ENCODE measurements around the gene CCDC188.

CCDC188 gene

GRCh38 chr22:20182365-20182764 lies 31.5 kb upstream of the CCDC188 start (continued):
- no peak for TF ChIP-seq ZNF280C (tag by site-specific recombination; IDR thresholded peaks at IDR 0.05)
- no peak for TF ChIP-seq ZNF580 (tag by site-specific recombination; IDR thresholded peaks at IDR 0.05)
- no peak for TF ChIP-seq ZNF610 (tag by site-specific recombination; IDR thresholded peaks at IDR 0.05; ENCODE audit: borderline replicate concordance)
- no peak for TF ChIP-seq ZNF37A (tag by site-specific recombination; IDR thresholded peaks at IDR 0.05)
- no peak for TF ChIP-seq ZNF624 (tag by site-specific recombination; IDR thresholded peaks at IDR 0.05)
- no peak for TF ChIP-seq ZBTB26 (tag by site-specific recombination; optimal IDR thresholded peaks at IDR 0.05)
- no peak for TF ChIP-seq ZNF174 (tag by site-specific recombination; IDR thresholded peaks at IDR 0.05)
- TF ChIP-seq ZNF792 (tag by site-specific recombination; IDR thresholded peaks at IDR 0.05) = no peak
- TF ChIP-seq ZNF138 (tag by site-specific recombination; IDR thresholded peaks at IDR 0.05; ENCODE audit: borderline replicate concordance) = no peak
- no peak for TF ChIP-seq MYNN (tag by site-specific recombination; IDR thresholded peaks at IDR 0.05; ENCODE audit: borderline replicate concordance)
- TF ChIP-seq ZNF394 (tag by site-specific recombination; IDR thresholded peaks at IDR 0.05; ENCODE audit: borderline replicate concordance) = peak; percentile 53; the same call in 1 of the 2 replicates
- no peak for TF ChIP-seq EGR2 (tag by site-specific recombination; IDR thresholded peaks at IDR 0.05; ENCODE audit: low read depth)
- no peak for TF ChIP-seq ZSCAN23 (tag by site-specific recombination; IDR thresholded peaks at IDR 0.05)
- no peak for TF ChIP-seq OSR2 (tag by site-specific recombination; IDR thresholded peaks at IDR 0.05)
- no peak for TF ChIP-seq ZNF830 (tag by site-specific recombination; IDR thresholded peaks at IDR 0.05; ENCODE audit: low read depth)
- peak; percentile 33; the same call in 1 of the 2 replicates for TF ChIP-seq ZFHX2 (tag by site-specific recombination; conservative IDR thresholded peaks at IDR 0.05)
- 0 out of 2 replicates have a peak, but pooled peaks have one; percentile 18 for TF ChIP-seq GLIS2 (tag by site-specific recombination; IDR thresholded peaks at IDR 0.05)
- TF ChIP-seq ZNF202 (tag by site-specific recombination; IDR thresholded peaks at IDR 0.05; ENCODE audit: borderline replicate concordance) = no peak
- no peak for TF ChIP-seq SCRT1 (tag by site-specific recombination; IDR thresholded peaks at IDR 0.05; ENCODE audit: borderline replicate concordance)
- no peak for TF ChIP-seq ZNF184 (tag by site-specific recombination; IDR thresholded peaks at IDR 0.05)
- TF ChIP-seq ZNF571 (tag by site-specific recombination; IDR thresholded peaks at IDR 0.05) = no peak
- no peak for TF ChIP-seq ZNF354C (tag by site-specific recombination; IDR thresholded peaks at IDR 0.05; ENCODE audit: borderline replicate concordance, low read depth)
- TF ChIP-seq ZNF677 (tag by site-specific recombination; IDR thresholded peaks at IDR 0.05) = no peak

GRCh38 chr22:20181884-20182236 lies 31.0 kb upstream of the CCDC188 start:
- H3K4me1 ChIP-seq (ENCODE audit: control insufficient read depth, insufficient read depth, low read length) = no peaks in the 10 kb centered on the region
- CTCF ChIA-PET = no interaction called here
- POLR2A ChIA-PET = no interaction called here
- TF ChIP-seq ZNF449 (tag by site-specific recombination; IDR thresholded peaks at IDR 0.05) (no peak), ZNF121 (tag by site-specific recombination; IDR thresholded peaks at IDR 0.05) (no peak), ZNF292 (tag by site-specific recombination; IDR thresholded peaks at IDR 0.05; ENCODE audit: borderline replicate concordance, low read depth) (no peak), OSR2 (tag by site-specific recombination; IDR thresholded peaks at IDR 0.05) (no peak), MEIS1 (CRISPR knock-in tag; IDR thresholded peaks at IDR 0.05; ENCODE audit: borderline replicate concordance) (no peak), ZNF658 (tag by site-specific recombination; IDR thresholded peaks at IDR 0.05) (no peak), ZNF792 (tag by site-specific recombination; IDR thresholded peaks at IDR 0.05) (no peak), ZNF214 (tag by site-specific recombination; IDR thresholded peaks at IDR 0.05; ENCODE audit: borderline replicate concordance) (no peak), ZNF473 (tag by site-specific recombination; IDR thresholded peaks at IDR 0.05) (no peak), ZBTB20 (tag by site-specific recombination; IDR thresholded peaks at IDR 0.05) (no peak), ZBTB48 (tag by site-specific recombination; IDR thresholded peaks at IDR 0.05) (no peak)

More at GRCh38 chr22:20181884-20182236, 31.0 kb upstream of the CCDC188 start:
- H3K36me3 ChIP-seq (ENCODE audit: control insufficient read depth in 2 of 2, insufficient read depth in 1 of 2, low read length in 2 of 2) = no peaks in the 10 kb centered on the region
- no peaks in the 10 kb centered on the region for H3K9me3 ChIP-seq (ENCODE audit: control insufficient read depth, insufficient read depth, low read depth, low read length)
- H3K27ac ChIP-seq (ENCODE audit: extremely low read depth, low read depth, low read length) = no peak overlapping the region
- no peak overlapping the region for H3K4me3 ChIP-seq (ENCODE audit: low read depth, low read length)
